ENCODE results near the gene SLC26A1. TPM values are rescaled to one million over a fixed set of nuclear protein-coding genes. Genes with fewer than 3 reads are reported as not detected.

Gene SLC26A1
- total RNA-seq, 6 experiments from 2014 or later: 9.6 to 30.9 (median 23.0) TPM

DNA sequence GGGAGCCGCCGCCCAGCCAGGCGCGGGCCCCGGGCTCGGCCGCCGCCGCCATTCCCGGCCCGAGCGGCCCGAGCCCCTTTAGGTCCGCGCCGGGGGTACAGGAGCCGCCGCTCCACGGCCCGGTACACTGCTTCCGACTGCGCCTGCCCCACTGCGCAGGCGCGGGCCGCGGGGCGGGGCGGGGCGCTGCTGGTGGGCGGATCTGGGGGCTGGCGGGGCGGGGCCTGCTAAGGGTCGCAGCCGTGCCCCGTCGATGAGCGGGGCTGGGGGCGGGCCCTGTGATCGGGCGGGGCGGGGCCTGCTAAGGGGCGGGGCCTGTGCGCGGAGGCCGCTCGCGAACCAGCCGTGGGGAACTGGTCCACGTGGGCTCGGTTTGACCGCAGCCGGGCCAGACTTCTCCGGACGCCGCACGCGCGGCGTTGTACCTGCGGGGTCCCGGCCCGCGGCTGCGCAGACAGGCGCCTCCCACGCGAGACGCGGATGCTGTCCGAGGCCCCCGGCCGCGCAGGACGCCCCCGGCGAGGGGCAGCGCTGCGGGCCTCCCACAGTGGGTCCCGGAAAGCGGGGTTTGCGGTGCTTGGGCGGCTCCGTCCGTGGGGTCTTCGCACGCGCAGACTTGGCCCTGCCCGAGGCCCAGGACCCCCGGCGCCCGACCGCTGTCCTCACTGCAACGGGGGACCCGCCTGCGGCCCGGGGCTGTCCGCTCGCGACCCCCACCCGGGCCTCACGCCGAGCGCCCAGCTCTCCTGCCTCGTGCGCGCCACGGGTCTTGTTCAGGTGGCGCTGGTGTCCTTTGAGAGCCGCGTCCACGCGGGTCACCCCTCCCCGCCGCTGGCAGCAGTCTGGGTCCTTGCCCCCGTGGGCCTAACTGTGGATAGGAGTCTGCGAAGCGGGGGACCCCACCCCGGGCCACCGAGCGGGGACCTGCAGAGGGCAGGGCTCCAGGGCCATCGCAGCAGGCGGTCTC is 19.5 kb downstream of the SLC26A1 start, which contains the start of gene DGKQ:
Gene DGKQ (minus strand): TSS at position 139 of the 967 bp plus-strand sequence. CDS start 87 bp downstream, at position 52.
- Histone ChIP-seq H3K9me3 (no peaks in the 10 kb centered on the region), H3K4me1 (peaks cover 0 to 21% (median 5%) of the 10 kb centered on the region in 4 donors), H3K27me3 (no peaks in the 10 kb centered on the region), H3K4me3 (peak within 1 kb of the TSS; percentile 61 to 73 (median 68)), H3K27ac (no peak within 1 kb of the TSS), H3K36me3 (no peaks in the 10 kb centered on the region)
- ATAC-seq: peak; percentile 97 to 99 (median 98)
- WGBS (ENCODE audit: insufficient coverage, low coverage, low lambda C conversion rate, missing lambda C conversion rate): 60% methylated on average over 1 of the region's 123 CpGs
- intact Hi-C loops (cut with DNase I): loop anchor here in 1 of 2 donors (5.0 kb wide), 1 partner anchor 41 kb away; the partner anchor contains the start of genes GAK and TMEM175
- no peak for TF ChIP-seq CTCF (IDR thresholded peaks at IDR 0.05)
- TF ChIP-seq POLR2A (IDR thresholded peaks at IDR 0.05): peak; percentile 16
- peak; percentile 93 for DNase-seq

DNA sequence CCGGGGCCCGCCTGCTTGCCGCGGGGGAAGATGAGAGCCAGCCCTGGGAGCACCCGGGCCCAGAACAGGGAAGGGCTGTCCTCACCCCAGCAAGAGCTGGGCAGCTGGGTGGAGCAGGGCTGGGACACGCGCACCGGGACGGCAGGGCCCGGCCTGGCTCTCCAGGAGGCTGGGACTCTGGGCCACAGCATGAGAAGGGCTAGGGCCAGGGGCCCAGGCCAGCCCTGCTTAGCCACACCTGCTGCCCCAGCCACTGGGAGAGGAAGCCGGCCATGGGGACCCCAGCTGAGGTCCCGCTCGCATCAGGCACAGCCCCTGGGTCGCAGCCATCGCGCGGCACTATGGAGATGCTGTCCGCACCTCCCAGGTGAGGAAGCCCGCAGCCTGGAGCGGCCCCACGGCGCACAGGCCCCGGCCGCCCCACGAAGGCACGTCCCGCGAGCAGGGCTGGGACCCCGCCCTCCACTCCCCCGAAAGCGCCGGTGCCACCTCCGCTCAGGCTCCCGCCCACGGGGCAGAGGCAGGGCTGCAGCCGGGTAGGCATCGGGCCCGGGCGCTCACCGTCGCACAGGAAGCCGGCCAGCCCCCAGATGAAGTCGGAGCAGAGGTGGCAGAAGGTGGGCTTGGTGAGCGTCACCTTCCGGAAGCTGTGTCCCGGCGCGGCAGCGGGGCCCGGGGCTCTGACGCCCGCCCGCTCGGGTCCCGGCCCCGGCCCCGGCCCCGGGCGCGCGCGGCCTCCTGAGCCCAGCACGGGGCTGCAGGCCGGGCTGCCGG is 20.4 kb downstream of the SLC26A1 start:
- intact Hi-C loops (cut with DNase I): loop anchor here in 1 of 2 donors (5.0 kb wide), 1 partner anchor 41 kb away; the partner anchor contains the start of genes GAK and TMEM175

GRCh38 chr4:971666-972500 is 21.3 kb downstream of the SLC26A1 start:
- Histone ChIP-seq H3K9me3 (no peaks in the 10 kb centered on the region), H3K4me3 (peak overlapping the region in 2 of 3 donors; percentile 61 to 68), H3K27ac (no peak overlapping the region), H3K36me3 (no peaks in the 10 kb centered on the region), H3K27me3 (no peaks in the 10 kb centered on the region), H3K4me1 (peaks cover 0 to 21% (median 5%) of the 10 kb centered on the region in 4 donors)
- TF ChIP-seq CTCF (IDR thresholded peaks at IDR 0.05): no peak
- no peak for TF ChIP-seq POLR2A (IDR thresholded peaks at IDR 0.05)
- 53% methylated on average over 3 of the region's 24 CpGs for WGBS (ENCODE audit: insufficient coverage, low coverage, low lambda C conversion rate, missing lambda C conversion rate)
- DNase-seq (peak in 1 of 3 donors; percentile 64), ATAC-seq (no peak)
- intact Hi-C loops (cut with DNase I): loop anchor here in 1 of 2 donors (5.0 kb wide), 1 partner anchor 40 kb away; the partner anchor contains the start of genes GAK and TMEM175

More for the DNA sequence above, 20.4 kb downstream of the SLC26A1 start:
- no peaks in the 10 kb centered on the region for H3K27me3 ChIP-seq
- no peak for TF ChIP-seq CTCF (IDR thresholded peaks at IDR 0.05)
- no peak for TF ChIP-seq POLR2A (IDR thresholded peaks at IDR 0.05)
- H3K27ac ChIP-seq: no peak overlapping the region
- peak in 1 of 3 donors; percentile 52 for DNase-seq
- H3K4me1 ChIP-seq: peaks cover 0 to 21% (median 5%) of the 10 kb centered on the region in 4 donors
- no peaks in the 10 kb centered on the region for H3K9me3 ChIP-seq
- peak; percentile 4 to 32 (median 10) for ATAC-seq
- no CpG with 5 or more reads among the region's 65 CpGs for WGBS (ENCODE audit: insufficient coverage, low coverage, low lambda C conversion rate, missing lambda C conversion rate)
- no peaks in the 10 kb centered on the region for H3K36me3 ChIP-seq
- H3K4me3 ChIP-seq: peak overlapping the region; percentile 61 to 73 (median 68)
